GM12878 (cell line): ENCODE measurements around the gene GRK2.

Source experiments
- BMI1 ChIP-seq: fragments of 450-650 bp; IDR thresholded peaks from 2 replicates; pipeline ENCODE4 v1.6.1; 2016; ENCODE audit warnings: mild to moderate bottlenecking, moderate library complexity, borderline replicate concordance
- HDAC2 ChIP-seq: fragments of 200-600 bp; sonication (generic); IDR thresholded peaks from 2 replicates; pipeline ENCODE4 v1.6.1; 2017
- JUNB ChIP-seq: IDR thresholded peaks from 2 replicates; pipeline ENCODE4 v1.6.1; 2016; ENCODE audit warnings: antibody characterized with exemption, mild to moderate bottlenecking
- JUND ChIP-seq: IDR thresholded peaks from 2 replicates; pipeline ENCODE4 v1.6.1; 2012; ENCODE audit warnings: low read depth, mild to moderate bottlenecking, low read length, improper control_type of control experiment, moderate library complexity
- TF ChIP-seq, protein P1 (sequence below): IDR thresholded peaks from 2 replicates; pipeline ENCODE4 v1.6.1; 2011; ENCODE audit warnings: borderline replicate concordance, low read depth, mild to moderate bottlenecking, moderate library complexity, low read length; ENCODE audit not compliant: insufficient read depth, poor library complexity, severe bottlenecking
- TF ChIP-seq, protein P2 (sequence below): IDR thresholded peaks from 2 replicates; pipeline ENCODE4 v1.6.1; 2012; ENCODE audit warnings: mild to moderate bottlenecking, low read depth, low read length
- TF ChIP-seq, protein P3 (sequence below), 3 experiments: IDR thresholded peaks in 2 of 3; conservative IDR thresholded peaks in 1 of 3; 2 replicates each; pipeline ENCODE4 v1.5.1; 2011; ENCODE audit warnings: low read depth in 3 of 3, low read length in 3 of 3, mild to moderate bottlenecking in 3 of 3, control low read depth in 2 of 3, moderate library complexity in 2 of 3, inconsistent platforms in 1 of 3, mixed read lengths in 1 of 3; ENCODE audit not compliant: control insufficient read depth in 2 of 3, insufficient read depth in 1 of 3; ENCODE audit errors: extremely low read depth in 1 of 3

DNA sequence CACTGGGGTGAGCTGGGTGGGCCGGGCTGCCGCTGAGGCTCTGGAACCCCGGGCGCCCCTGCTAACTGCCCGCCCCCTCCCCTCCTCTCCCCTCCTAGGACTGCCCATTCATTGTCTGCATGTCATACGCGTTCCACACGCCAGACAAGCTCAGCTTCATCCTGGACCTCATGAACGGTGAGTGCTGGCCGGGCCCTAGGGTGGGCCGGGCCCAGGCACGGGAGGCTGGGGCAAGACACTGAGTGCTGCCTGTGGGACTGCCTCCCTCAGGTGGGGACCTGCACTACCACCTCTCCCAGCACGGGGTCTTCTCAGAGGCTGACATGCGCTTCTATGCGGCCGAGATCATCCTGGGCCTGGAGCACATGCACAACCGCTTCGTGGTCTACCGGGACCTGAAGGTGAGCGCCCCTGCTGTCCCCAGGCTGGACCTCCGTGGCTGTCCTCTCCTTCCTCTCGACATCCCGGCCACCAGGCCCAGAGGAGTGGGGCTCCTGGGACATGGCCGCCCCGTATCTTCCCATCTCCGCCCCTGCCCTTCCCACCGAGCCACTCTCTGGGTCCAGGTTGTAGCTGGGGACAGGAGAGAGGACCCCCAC, 15.4 kb downstream of the GRK2 start:
- TF ChIP-seq, protein P1, sequence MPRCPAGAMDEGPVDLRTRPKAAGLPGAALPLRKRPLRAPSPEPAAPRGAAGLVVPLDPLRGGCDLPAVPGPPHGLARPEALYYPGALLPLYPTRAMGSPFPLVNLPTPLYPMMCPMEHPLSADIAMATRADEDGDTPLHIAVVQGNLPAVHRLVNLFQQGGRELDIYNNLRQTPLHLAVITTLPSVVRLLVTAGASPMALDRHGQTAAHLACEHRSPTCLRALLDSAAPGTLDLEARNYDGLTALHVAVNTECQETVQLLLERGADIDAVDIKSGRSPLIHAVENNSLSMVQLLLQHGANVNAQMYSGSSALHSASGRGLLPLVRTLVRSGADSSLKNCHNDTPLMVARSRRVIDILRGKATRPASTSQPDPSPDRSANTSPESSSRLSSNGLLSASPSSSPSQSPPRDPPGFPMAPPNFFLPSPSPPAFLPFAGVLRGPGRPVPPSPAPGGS = no peak
- TF ChIP-seq, protein P2, sequence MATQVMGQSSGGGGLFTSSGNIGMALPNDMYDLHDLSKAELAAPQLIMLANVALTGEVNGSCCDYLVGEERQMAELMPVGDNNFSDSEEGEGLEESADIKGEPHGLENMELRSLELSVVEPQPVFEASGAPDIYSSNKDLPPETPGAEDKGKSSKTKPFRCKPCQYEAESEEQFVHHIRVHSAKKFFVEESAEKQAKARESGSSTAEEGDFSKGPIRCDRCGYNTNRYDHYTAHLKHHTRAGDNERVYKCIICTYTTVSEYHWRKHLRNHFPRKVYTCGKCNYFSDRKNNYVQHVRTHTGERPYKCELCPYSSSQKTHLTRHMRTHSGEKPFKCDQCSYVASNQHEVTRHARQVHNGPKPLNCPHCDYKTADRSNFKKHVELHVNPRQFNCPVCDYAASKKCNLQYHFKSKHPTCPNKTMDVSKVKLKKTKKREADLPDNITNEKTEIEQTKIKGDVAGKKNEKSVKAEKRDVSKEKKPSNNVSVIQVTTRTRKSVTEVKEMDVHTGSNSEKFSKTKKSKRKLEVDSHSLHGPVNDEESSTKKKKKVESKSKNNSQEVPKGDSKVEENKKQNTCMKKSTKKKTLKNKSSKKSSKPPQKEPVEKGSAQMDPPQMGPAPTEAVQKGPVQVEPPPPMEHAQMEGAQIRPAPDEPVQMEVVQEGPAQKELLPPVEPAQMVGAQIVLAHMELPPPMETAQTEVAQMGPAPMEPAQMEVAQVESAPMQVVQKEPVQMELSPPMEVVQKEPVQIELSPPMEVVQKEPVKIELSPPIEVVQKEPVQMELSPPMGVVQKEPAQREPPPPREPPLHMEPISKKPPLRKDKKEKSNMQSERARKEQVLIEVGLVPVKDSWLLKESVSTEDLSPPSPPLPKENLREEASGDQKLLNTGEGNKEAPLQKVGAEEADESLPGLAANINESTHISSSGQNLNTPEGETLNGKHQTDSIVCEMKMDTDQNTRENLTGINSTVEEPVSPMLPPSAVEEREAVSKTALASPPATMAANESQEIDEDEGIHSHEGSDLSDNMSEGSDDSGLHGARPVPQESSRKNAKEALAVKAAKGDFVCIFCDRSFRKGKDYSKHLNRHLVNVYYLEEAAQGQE = no peak
- TF ChIP-seq, protein P3, sequence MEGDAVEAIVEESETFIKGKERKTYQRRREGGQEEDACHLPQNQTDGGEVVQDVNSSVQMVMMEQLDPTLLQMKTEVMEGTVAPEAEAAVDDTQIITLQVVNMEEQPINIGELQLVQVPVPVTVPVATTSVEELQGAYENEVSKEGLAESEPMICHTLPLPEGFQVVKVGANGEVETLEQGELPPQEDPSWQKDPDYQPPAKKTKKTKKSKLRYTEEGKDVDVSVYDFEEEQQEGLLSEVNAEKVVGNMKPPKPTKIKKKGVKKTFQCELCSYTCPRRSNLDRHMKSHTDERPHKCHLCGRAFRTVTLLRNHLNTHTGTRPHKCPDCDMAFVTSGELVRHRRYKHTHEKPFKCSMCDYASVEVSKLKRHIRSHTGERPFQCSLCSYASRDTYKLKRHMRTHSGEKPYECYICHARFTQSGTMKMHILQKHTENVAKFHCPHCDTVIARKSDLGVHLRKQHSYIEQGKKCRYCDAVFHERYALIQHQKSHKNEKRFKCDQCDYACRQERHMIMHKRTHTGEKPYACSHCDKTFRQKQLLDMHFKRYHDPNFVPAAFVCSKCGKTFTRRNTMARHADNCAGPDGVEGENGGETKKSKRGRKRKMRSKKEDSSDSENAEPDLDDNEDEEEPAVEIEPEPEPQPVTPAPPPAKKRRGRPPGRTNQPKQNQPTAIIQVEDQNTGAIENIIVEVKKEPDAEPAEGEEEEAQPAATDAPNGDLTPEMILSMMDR (IDR thresholded peaks at IDR 0.05 in 2 of 3, conservative IDR thresholded peaks at IDR 0.05 in 1 of 3; ENCODE audit: control insufficient read depth in 2 of 3, extremely low read depth in 1 of 3, insufficient read depth in 1 of 3, low read depth in 3 of 3, low read length in 3 of 3) = no peak
- TF ChIP-seq HDAC2 (no peak), BMI1 (no peak), JUND (no peak), JUNB (no peak)
